H9 (cell line): ENCODE data around the gene PXN. TPM values are rescaled to one million over a fixed set of nuclear protein-coding genes. Genes with fewer than 3 reads are reported as not detected.
A peak's percentile ranks its signal among the peaks of the same experiment; 100 is the strongest.

Source experiments
- DNase-seq: peaks from one replicate; pipeline ENCODE4 v3.0.0-alpha.2; 2017
- H2AFZ ChIP-seq: one replicate; pipeline ENCODE4 v1.6.1; 2013; ENCODE audit warnings: mild to moderate bottlenecking, low read length, control low read depth, moderate library complexity
- H2AK5ac ChIP-seq: 2 replicates; pipeline ENCODE4 v1.6.1; 2013; ENCODE audit warnings: low read length, control low read depth, mixed read lengths; ENCODE audit not compliant: insufficient read length
- H2BK120ac ChIP-seq: one replicate; pipeline ENCODE4 v1.6.1; 2013; ENCODE audit warnings: low read depth, mild to moderate bottlenecking, low read length, control low read depth, inconsistent platforms; ENCODE audit not compliant: poor library complexity, severe bottlenecking
- H2BK12ac ChIP-seq: 2 replicates; pipeline ENCODE4 v1.6.1; 2013; ENCODE audit warnings: low read length, control low read depth, mixed read lengths, low read depth; ENCODE audit not compliant: insufficient read length
- H2BK15ac ChIP-seq: 2 replicates; pipeline ENCODE4 v1.6.1; 2013; ENCODE audit warnings: low read depth, low read length, control low read depth
- H2BK20ac ChIP-seq: one replicate; pipeline ENCODE4 v1.6.1; 2013; ENCODE audit warnings: low read depth, mild to moderate bottlenecking, low read length, control low read depth, inconsistent platforms; ENCODE audit not compliant: poor library complexity, severe bottlenecking
- H2BK5ac ChIP-seq: 2 replicates; pipeline ENCODE4 v1.6.1; 2013; ENCODE audit warnings: low read length, control low read depth, mixed read lengths; ENCODE audit not compliant: insufficient read length
- H3K14ac ChIP-seq: 2 replicates; pipeline ENCODE4 v1.6.1; 2013; ENCODE audit warnings: low read length, control low read depth; ENCODE audit not compliant: insufficient read depth
- H3K18ac ChIP-seq: 2 replicates; pipeline ENCODE4 v1.6.1; 2013; ENCODE audit warnings: low read depth, mild to moderate bottlenecking, mixed read lengths, low read length, control low read depth; ENCODE audit not compliant: insufficient read length
- H3K23ac ChIP-seq: 2 replicates; pipeline ENCODE4 v1.6.1; 2013; ENCODE audit warnings: low read length, control low read depth, mixed read lengths, low read depth; ENCODE audit not compliant: insufficient read length
- H3K23me2 ChIP-seq: 2 replicates; pipeline ENCODE4 v1.6.1; 2013; ENCODE audit warnings: low read depth, mild to moderate bottlenecking, mixed read lengths, low read length, control low read depth; ENCODE audit not compliant: insufficient read length, poor library complexity, severe bottlenecking
- H3K27ac ChIP-seq: 2 replicates; pipeline ENCODE4 v1.5.1; 2013; ENCODE audit warnings: low read length, control low read depth, mixed read lengths, low read depth; ENCODE audit not compliant: insufficient read length
- H3K27me3 ChIP-seq: 2 replicates; pipeline ENCODE4 v1.6.1; 2013; ENCODE audit warnings: low read length, control low read depth, inconsistent platforms; ENCODE audit not compliant: insufficient read depth
- H3K4ac ChIP-seq: 2 replicates; pipeline ENCODE4 v1.6.1; 2013; ENCODE audit warnings: low read depth, mild to moderate bottlenecking, control low read depth, inconsistent platforms, low read length, moderate library complexity
- H3K4me1 ChIP-seq: 2 replicates; pipeline ENCODE4 v1.6.1; 2013; ENCODE audit warnings: low read length, control low read depth, inconsistent platforms; ENCODE audit not compliant: insufficient read depth
- H3K4me2 ChIP-seq: 2 replicates; pipeline ENCODE4 v1.6.1; 2013; ENCODE audit warnings: low read length, control low read depth, mixed read lengths; ENCODE audit not compliant: insufficient read length, insufficient read depth
- H3K56ac ChIP-seq: 2 replicates; pipeline ENCODE4 v1.6.1; 2013; ENCODE audit warnings: low read depth, mild to moderate bottlenecking, mixed read lengths, low read length, control low read depth; ENCODE audit not compliant: insufficient read length
- H3K79me1 ChIP-seq: 2 replicates; pipeline ENCODE4 v1.6.1; 2013; ENCODE audit warnings: low read depth, mild to moderate bottlenecking, moderate library complexity, low read length, control low read depth, inconsistent platforms; ENCODE audit not compliant: insufficient read depth, poor library complexity, severe bottlenecking
- H3K79me2 ChIP-seq: 2 replicates; pipeline ENCODE4 v1.6.1; 2013; ENCODE audit warnings: low read length, control low read depth, inconsistent platforms; ENCODE audit not compliant: insufficient read depth
- H3K9ac ChIP-seq: 2 replicates; pipeline ENCODE4 v1.6.1; 2013; ENCODE audit warnings: low read length, control low read depth, mixed read lengths; ENCODE audit not compliant: insufficient read length; ENCODE audit errors: extremely low read depth
- H3K9me3 ChIP-seq: one replicate; pipeline ENCODE4 v1.6.1; 2013; ENCODE audit warnings: low read depth, low read length, inconsistent platforms; ENCODE audit not compliant: control insufficient read depth
- H3T11ph ChIP-seq: one replicate; pipeline ENCODE4 v1.6.1; 2013; ENCODE audit warnings: mild to moderate bottlenecking, low read length, control low read depth, inconsistent platforms
- H4K20me1 ChIP-seq: one replicate; pipeline ENCODE4 v1.6.1; 2013; ENCODE audit not compliant: control insufficient read depth, insufficient read length, insufficient read depth
- H4K5ac ChIP-seq: 2 replicates; pipeline ENCODE4 v1.6.1; 2013; ENCODE audit warnings: low read depth, mild to moderate bottlenecking, mixed read lengths, low read length, control low read depth; ENCODE audit not compliant: insufficient read length
- H4K8ac ChIP-seq: replicated peaks from 2 replicates; pipeline ENCODE4 v1.6.1; 2013; ENCODE audit warnings: low read length, control low read depth, mixed read lengths, low read depth; ENCODE audit not compliant: insufficient read length
- H4K91ac ChIP-seq: 2 replicates; pipeline ENCODE4 v1.6.1; 2013; ENCODE audit warnings: low read depth, mild to moderate bottlenecking, moderate library complexity, mixed read lengths, low read length, control low read depth; ENCODE audit not compliant: insufficient read length
- H3K27ac Mint-ChIP-seq, 3 experiments: 2 replicates in 2 of 3; 3 replicates in 1 of 3; pipeline ENCODE4 v1.8.0; 2020 to 2021; ENCODE audit warnings: mixed read lengths in 3 of 3, mild to moderate bottlenecking in 1 of 3, moderate library complexity in 1 of 3
- H3K27me3 Mint-ChIP-seq: 2 replicates; pipeline ENCODE4 v1.8.0; 2021; ENCODE audit warnings: low read depth, mild to moderate bottlenecking, moderate library complexity, mixed read lengths
- H3K36me3 Mint-ChIP-seq, 3 experiments: 2 replicates in 2 of 3; 3 replicates in 1 of 3; pipeline ENCODE4 v1.8.0; 2020 to 2021; ENCODE audit warnings: low read depth in 3 of 3, mixed read lengths in 3 of 3; ENCODE audit not compliant: insufficient read depth in 1 of 3
- H3K4me1 Mint-ChIP-seq, 2 experiments: 2 replicates each; pipeline ENCODE4 v1.8.0; 2020; ENCODE audit warnings: mixed read lengths in 2 of 2
- H3K4me3 Mint-ChIP-seq, 2 experiments: 2 replicates in 1 of 2; 3 replicates in 1 of 2; pipeline ENCODE4 v1.8.0; 2020 to 2021; ENCODE audit warnings: mild to moderate bottlenecking in 2 of 2, mixed read lengths in 2 of 2, moderate library complexity in 1 of 2
- H3K9me3 Mint-ChIP-seq, 2 experiments: 2 replicates in 1 of 2; 3 replicates in 1 of 2; pipeline ENCODE4 v1.8.0; 2020; ENCODE audit warnings: mild to moderate bottlenecking in 2 of 2, mixed read lengths in 2 of 2, moderate library complexity in 1 of 2
- WGBS: extraction: QIAGEN DNeasy Blood & Tissue Kit; methylation state at CpG from one replicate; pipeline ENCODE4 v1.1.7; 2013; ENCODE audit warnings: missing lambda C conversion rate, low lambda C conversion rate, mixed read lengths; ENCODE audit not compliant: insufficient read length; ENCODE audit errors: extremely low coverage; 5-methylcytosine and 5-hydroxymethylcytosine counted together
- total RNA-seq: library from RNA; stranded (reverse); gene quantifications from 2 replicates; pipeline ENCODE4 v1.2.1, GENCODE V29; 2021
- TF ChIP-seq, protein P1 (sequence below): fragments of 200-600 bp; sonication (generic); conservative IDR thresholded peaks from 3 replicates; pipeline ENCODE4 v1.8.0; 2021; ENCODE audit warnings: antibody characterized with exemption, mild to moderate bottlenecking

PXN gene
- total RNA-seq, 1 experiment from 2014 or later, result 92.8 TPM

DNA sequence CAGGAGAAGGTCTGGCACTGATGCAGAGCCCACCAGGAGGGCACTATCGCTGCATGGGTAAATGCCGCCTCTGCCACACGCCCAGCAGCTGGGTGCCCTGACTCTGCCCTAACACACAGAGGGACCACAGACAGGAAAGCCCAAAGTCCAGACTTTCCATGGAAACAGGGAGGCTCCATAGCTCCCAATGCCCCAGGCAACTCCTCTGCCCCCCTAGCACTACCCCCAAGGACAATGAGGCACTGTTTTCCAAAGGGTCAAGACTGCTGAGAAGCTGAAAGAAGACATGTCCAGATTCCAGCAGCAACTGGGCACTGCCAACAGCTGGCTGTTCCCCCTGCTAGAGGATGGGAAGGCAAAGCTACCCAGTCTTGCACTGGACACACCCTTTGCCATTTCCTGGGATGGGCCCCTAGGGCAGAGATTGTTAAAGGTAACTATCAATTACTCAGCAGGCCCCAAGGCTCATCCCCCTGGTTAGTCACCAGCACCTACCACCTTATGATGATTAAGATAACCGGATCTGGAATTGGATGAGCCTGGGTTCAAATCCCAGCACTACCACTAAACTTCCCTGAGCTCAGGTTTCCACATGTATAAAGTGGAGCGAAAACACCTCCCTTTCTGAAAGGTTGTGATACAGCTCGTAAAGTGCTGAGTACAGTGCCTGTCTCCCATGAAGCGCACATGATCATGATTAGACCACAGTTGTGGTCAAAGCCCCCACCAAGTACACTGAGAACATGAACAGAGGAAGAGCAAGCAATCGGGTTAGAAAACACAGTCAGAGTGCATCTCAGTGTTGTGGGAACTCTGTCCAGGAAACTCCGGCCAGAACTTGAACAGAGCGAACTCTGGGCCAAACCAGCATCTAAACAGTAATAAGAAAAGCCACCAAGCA is 3.3 kb downstream of the PXN start:
- no peak overlapping the region for H2AFZ ChIP-seq
- H3K36me3 Mint-ChIP-seq, result peaks cover 0 to 5% (median 5%) of the 10 kb centered on the region in 3 experiments; a peak in 3 of 7 replicates
- H3K4me1 ChIP-seq, result peaks cover 14% of the 10 kb centered on the region
- no peaks in the 10 kb centered on the region for H3K27me3 ChIP-seq
- H3K9me3 Mint-ChIP-seq, result no peaks in the 10 kb centered on the region
- H4K5ac ChIP-seq, result no peak overlapping the region
- H3K27ac Mint-ChIP-seq, result peak overlapping the region in 1 of 3 experiments; percentile 27; a peak in 1 of 7 replicates
- no peaks in the 10 kb centered on the region for H3K27me3 Mint-ChIP-seq
- no peak overlapping the region for H3K4me2 ChIP-seq
- no peaks in the 10 kb centered on the region for H3K9me3 ChIP-seq
- peaks cover 3% of the 10 kb centered on the region for H3K79me1 ChIP-seq
- no peak overlapping the region for H3K18ac ChIP-seq
- H3K9ac ChIP-seq, result no peak overlapping the region
- no peak overlapping the region for H2BK120ac ChIP-seq
- WGBS, result no CpG with 5 or more reads among the region's 10 CpGs
- no peak overlapping the region for H2BK20ac ChIP-seq
- no peaks in the 10 kb centered on the region for H4K20me1 ChIP-seq
- no peak overlapping the region for H3K56ac ChIP-seq
- no peak overlapping the region for H3T11ph ChIP-seq
- peaks cover 49% of the 10 kb centered on the region; the same call in 1 of the 2 replicates for H3K79me2 ChIP-seq
- no peak overlapping the region for H2BK5ac ChIP-seq
- no peak overlapping the region for H2BK12ac ChIP-seq
- no peak overlapping the region for H4K91ac ChIP-seq
- no peak overlapping the region for H2AK5ac ChIP-seq
- H3K4ac ChIP-seq, result no peak overlapping the region
- H2BK15ac ChIP-seq, result no peak overlapping the region
- H3K27ac ChIP-seq, result no peak overlapping the region
- H3K14ac ChIP-seq, result no peak overlapping the region
- H3K23ac ChIP-seq, result no peak overlapping the region
- H4K8ac ChIP-seq, result no peak overlapping the region
- peaks cover 52 to 58% of the 10 kb centered on the region in 2 experiments for H3K4me1 Mint-ChIP-seq
- TF ChIP-seq, protein P1, sequence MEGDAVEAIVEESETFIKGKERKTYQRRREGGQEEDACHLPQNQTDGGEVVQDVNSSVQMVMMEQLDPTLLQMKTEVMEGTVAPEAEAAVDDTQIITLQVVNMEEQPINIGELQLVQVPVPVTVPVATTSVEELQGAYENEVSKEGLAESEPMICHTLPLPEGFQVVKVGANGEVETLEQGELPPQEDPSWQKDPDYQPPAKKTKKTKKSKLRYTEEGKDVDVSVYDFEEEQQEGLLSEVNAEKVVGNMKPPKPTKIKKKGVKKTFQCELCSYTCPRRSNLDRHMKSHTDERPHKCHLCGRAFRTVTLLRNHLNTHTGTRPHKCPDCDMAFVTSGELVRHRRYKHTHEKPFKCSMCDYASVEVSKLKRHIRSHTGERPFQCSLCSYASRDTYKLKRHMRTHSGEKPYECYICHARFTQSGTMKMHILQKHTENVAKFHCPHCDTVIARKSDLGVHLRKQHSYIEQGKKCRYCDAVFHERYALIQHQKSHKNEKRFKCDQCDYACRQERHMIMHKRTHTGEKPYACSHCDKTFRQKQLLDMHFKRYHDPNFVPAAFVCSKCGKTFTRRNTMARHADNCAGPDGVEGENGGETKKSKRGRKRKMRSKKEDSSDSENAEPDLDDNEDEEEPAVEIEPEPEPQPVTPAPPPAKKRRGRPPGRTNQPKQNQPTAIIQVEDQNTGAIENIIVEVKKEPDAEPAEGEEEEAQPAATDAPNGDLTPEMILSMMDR, result no peak
- no peak overlapping the region; a peak in 1 of 5 replicates for H3K4me3 Mint-ChIP-seq
- DNase-seq, result no peak
- H3K23me2 ChIP-seq, result peaks cover 8% of the 10 kb centered on the region
